Tibial nerve (tissue), 4 donors: ENCODE data around the gene RNU11. TPM values are rescaled to one million over a fixed set of nuclear protein-coding genes. Genes with fewer than 3 reads are reported as not detected.
A peak's percentile ranks its signal among the peaks of the same experiment; 100 is the strongest.

Experiments
- DNase-seq, 2 donors: peaks; one replicate each; pipeline ENCODE4 v3.0.0-alpha.2; 2019; ENCODE audit warnings: low spot score in 2 of 2
- H3K27ac ChIP-seq, 4 donors: fragments of 200-600 bp; sonication (generic) in 3 of 4; one replicate each; pipeline ENCODE4 v1.5.1; 2017 to 2019; ENCODE audit warnings: mild to moderate bottlenecking in 1 of 4
- H3K27me3 ChIP-seq, 2 donors: fragments of 200-600 bp; sonication (generic) in 1 of 2; one replicate each; pipeline versions ENCODE4 v1.5.1 to v1.6.0; 2017 to 2019
- H3K36me3 ChIP-seq, 3 donors: fragments of 200-600 bp; sonication (generic); one replicate each; pipeline ENCODE4 v1.5.1; 2018 to 2019
- H3K4me1 ChIP-seq, 4 donors: fragments of 200-600 bp; sonication (generic) in 3 of 4; one replicate each; pipeline ENCODE4 v1.5.1; 2017 to 2019
- H3K4me3 ChIP-seq, 4 donors: fragments of 200-600 bp; sonication (generic) in 3 of 4; one replicate each; pipeline ENCODE4 v1.5.1; 2017 to 2019; ENCODE audit warnings: mild to moderate bottlenecking in 1 of 4, moderate library complexity in 1 of 4
- H3K9me3 ChIP-seq, 4 donors: fragments of 200-600 bp; sonication (generic) in 3 of 4; one replicate each; pipeline ENCODE4 v1.5.1; 2017 to 2019
- CTCF ChIP-seq, 5 experiments: fragments of 200-600 bp in 3 of 5; fragments of 450-650 bp in 2 of 5; sonication (generic) in 3 of 5; IDR thresholded peaks; one replicate each; pipeline ENCODE4 v1.5.1; 2016 to 2019; ENCODE audit warnings: antibody characterized with exemption in 5 of 5, mild to moderate bottlenecking in 3 of 5, moderate library complexity in 2 of 5
- EP300 ChIP-seq, 2 donors: sonication (generic); formaldehyde crosslinking; IDR thresholded peaks; one replicate each; pipeline ENCODE4 v1.6.1; 2017; ENCODE audit warnings: antibody characterized with exemption in 2 of 2, mild to moderate bottlenecking in 1 of 2
- POLR2A ChIP-seq, 2 donors: fragments of 450-650 bp; IDR thresholded peaks; one replicate each; pipeline ENCODE4 v1.6.1; 2017; ENCODE audit warnings: antibody characterized with exemption in 2 of 2, mild to moderate bottlenecking in 2 of 2, moderate library complexity in 2 of 2
- WGBS, 2 donors: methylation state at CpG; one replicate each; pipeline ENCODE4 v1.1.5; 2018; 5-methylcytosine and 5-hydroxymethylcytosine counted together
- total RNA-seq, 4 donors: library from RNA; depleted of rRNA; stranded (reverse); fragments of >200 nt; gene quantifications; one replicate each; pipeline ENCODE4 v1.1.0, GENCODE V29; 2016

Gene RNU11
- total RNA-seq, 4 donors from 2014 or later = not detected

- no peak for DNase-seq
- Histone ChIP-seq H3K27ac (no peak overlapping the region), H3K4me1 (peaks cover 0 to 17% (median 12%) of the 10 kb centered on the region in 4 donors), H3K36me3 (no peaks in the 10 kb centered on the region), H3K9me3 (no peaks in the 10 kb centered on the region), H3K27me3 (no peaks in the 10 kb centered on the region), H3K4me3 (no peak overlapping the region)
- WGBS, 2 donors = 58 to 62% methylated on average over 7 of the region's 7 CpGs
- TF ChIP-seq CTCF (IDR thresholded peaks at IDR 0.05) (no peak), POLR2A (IDR thresholded peaks at IDR 0.05) (no peak), EP300 (IDR thresholded peaks at IDR 0.05) (no peak)
Measured at GRCh38 chr1:28663871-28664470, 15.6 kb downstream of the RNU11 start.

- Histone ChIP-seq H3K4me1 (peaks cover 0 to 30% (median 21%) of the 10 kb centered on the region in 4 donors), H3K27ac (no peak overlapping the region), H3K36me3 (no peaks in the 10 kb centered on the region), H3K4me3 (no peak overlapping the region), H3K9me3 (no peaks in the 10 kb centered on the region), H3K27me3 (no peaks in the 10 kb centered on the region)
- WGBS, 2 donors = 95 to 96% methylated on average over 12 of the region's 12 CpGs
- DNase-seq = no peak
- TF ChIP-seq CTCF (IDR thresholded peaks at IDR 0.05) (no peak), EP300 (IDR thresholded peaks at IDR 0.05) (no peak), POLR2A (IDR thresholded peaks at IDR 0.05) (no peak)
Measured at GRCh38 chr1:28666806-28667205, 18.4 kb downstream of the RNU11 start.

DNA sequence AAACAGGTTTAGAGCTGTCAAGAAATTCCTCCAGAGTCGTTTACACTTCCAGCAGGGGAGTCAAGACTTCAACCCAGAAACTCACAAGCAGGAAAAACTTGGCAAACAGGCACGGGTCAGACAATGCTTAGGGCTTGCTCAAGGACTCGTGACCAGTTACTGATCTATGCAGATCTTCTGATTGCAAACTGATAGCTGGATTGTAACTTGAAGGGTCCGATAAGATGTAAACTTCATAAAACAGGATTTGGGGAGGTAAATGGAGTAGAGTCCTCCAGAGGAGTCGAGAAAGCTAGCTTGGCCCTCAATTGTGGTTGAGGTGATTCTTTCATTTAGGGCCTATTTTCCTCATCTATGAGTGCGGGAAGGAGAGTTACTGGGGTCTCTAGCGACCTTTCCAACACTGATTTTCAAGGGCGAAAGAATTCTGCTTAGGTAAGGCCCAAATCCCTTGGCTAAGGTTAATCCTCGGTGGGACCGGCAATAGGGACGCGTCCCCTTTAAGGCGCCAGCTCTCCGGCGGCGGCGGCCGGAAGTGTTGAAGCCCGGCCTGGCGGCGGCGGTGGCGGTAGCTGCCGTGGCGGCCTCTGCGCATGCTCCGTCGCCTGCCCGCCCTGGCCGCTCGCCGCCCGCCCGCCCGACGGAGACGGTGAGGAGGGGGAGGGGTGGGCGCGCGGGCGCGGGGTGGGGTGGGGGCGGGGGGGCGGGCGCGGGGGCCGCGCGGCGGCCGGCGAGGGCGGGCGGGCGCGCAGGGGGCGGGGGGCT lies 20.0 kb downstream of the RNU11 start, which contains the start of gene GMEB1:
GMEB1 (plus strand) TSS at position 594 of the 765 bp plus-strand sequence. CDS start 14,829 bp downstream, outside the sequence.
- peak; percentile 69 to 73 for DNase-seq
- Histone ChIP-seq H3K9me3 (no peaks in the 10 kb centered on the region), H3K4me3 (peak within 1 kb of the TSS; percentile 51 to 99 (median 98)), H3K36me3 (no peaks in the 10 kb centered on the region), H3K27me3 (no peaks in the 10 kb centered on the region), H3K4me1 (peaks cover 0 to 30% (median 21%) of the 10 kb centered on the region in 4 donors), H3K27ac (peak within 1 kb of the TSS; percentile 82 to 100 (median 100))
- TF ChIP-seq CTCF (IDR thresholded peaks at IDR 0.05) = peak in 2 of 5 experiments; percentile 15 to 39
- no peak for TF ChIP-seq POLR2A (IDR thresholded peaks at IDR 0.05)
- 2% methylated on average over 8 to 15 of the region's 57 CpGs for WGBS, 2 donors

- Histone ChIP-seq H3K4me3 (peak overlapping the region; percentile 51 to 99 (median 98)), H3K27me3 (no peaks in the 10 kb centered on the region), H3K36me3 (no peaks in the 10 kb centered on the region), H3K27ac (peak overlapping the region; percentile 82 to 100 (median 100)), H3K9me3 (no peaks in the 10 kb centered on the region), H3K4me1 (peaks cover 0 to 30% (median 21%) of the 10 kb centered on the region in 4 donors)
- 1 to 2% methylated on average over 13 to 46 of the region's 63 CpGs for WGBS, 2 donors
- peak in 1 of 2 donors; percentile 22 for DNase-seq
- TF ChIP-seq EP300 (IDR thresholded peaks at IDR 0.05) (peak in 1 of 2 donors; percentile 7), CTCF (IDR thresholded peaks at IDR 0.05) (no peak), POLR2A (IDR thresholded peaks at IDR 0.05) (no peak)
Measured at GRCh38 chr1:28668956-28669723, 20.7 kb downstream of the RNU11 start.
